GM23338 (cell line): ENCODE data around the gene CPAMD8. TPM values are rescaled to one million over a fixed set of nuclear protein-coding genes. Genes with fewer than 3 reads are reported as not detected.

Experiments
- ATAC-seq: fragments of 200-7000 bp; cut with Tn5 transposase; 3 replicates; pipeline ENCODE4 v1.9.1; 2020
- DNase-seq: peaks from one replicate; pipeline ENCODE4 v3.0.0-alpha.2; 2015; ENCODE audit warnings: low spot score
- H2AFZ ChIP-seq: fragments of 200-600 bp; sonication (generic); 2 replicates; pipeline ENCODE4 v1.8.0; 2016; ENCODE audit warnings: antibody characterized with exemption, mild to moderate bottlenecking, moderate library complexity
- H3F3A ChIP-seq: fragments of 200-600 bp; sonication (generic); replicated peaks from 2 replicates; pipeline ENCODE4 v1.8.0; 2017; ENCODE audit warnings: antibody characterized with exemption, mixed run types, low read depth
- H3K27ac ChIP-seq: fragments of 200-600 bp; sonication (generic); 2 replicates; pipeline ENCODE4 v1.6.1; 2016; ENCODE audit warnings: low read depth
- H3K27me3 ChIP-seq: fragments of 200-600 bp; sonication (generic); 2 replicates; pipeline ENCODE4 v1.8.0; 2016; ENCODE audit warnings: mild to moderate bottlenecking, mixed run types, moderate library complexity; ENCODE audit not compliant: insufficient read depth
- H3K36me3 ChIP-seq: fragments of 200-600 bp; sonication (generic); 2 replicates; pipeline ENCODE4 v1.8.0; 2016; ENCODE audit warnings: mild to moderate bottlenecking; ENCODE audit not compliant: insufficient read depth
- H3K4me1 ChIP-seq: fragments of 200-600 bp; sonication (generic); 2 replicates; pipeline ENCODE4 v1.8.0; 2016; ENCODE audit warnings: mild to moderate bottlenecking, moderate library complexity; ENCODE audit not compliant: insufficient read depth
- H3K4me2 ChIP-seq: fragments of 200-600 bp; sonication (generic); 2 replicates; pipeline ENCODE4 v1.7.1; 2017; ENCODE audit warnings: mixed run types
- H3K4me3 ChIP-seq: fragments of 200-600 bp; sonication (generic); 2 replicates; pipeline ENCODE4 v1.6.1; 2016; ENCODE audit warnings: mixed run types
- H3K79me2 ChIP-seq: fragments of 200-600 bp; sonication (generic); replicated peaks from 2 replicates; pipeline ENCODE4 v1.8.0; 2017; ENCODE audit warnings: mild to moderate bottlenecking; ENCODE audit not compliant: insufficient read depth
- H3K9me2 ChIP-seq: fragments of 200-600 bp; sonication (generic); 2 replicates; pipeline ENCODE4 v1.8.0; 2017; ENCODE audit not compliant: insufficient read depth
- H4K20me1 ChIP-seq: fragments of 200-600 bp; sonication (generic); replicated peaks from 2 replicates; pipeline ENCODE4 v1.8.0; 2017; ENCODE audit warnings: mild to moderate bottlenecking; ENCODE audit not compliant: insufficient read depth
- H3K27ac Mint-ChIP-seq: 2 replicates; pipeline ENCODE4 v1.8.0; 2020; ENCODE audit warnings: inconsistent platforms, mild to moderate bottlenecking, moderate library complexity, mixed read lengths
- H3K27me3 Mint-ChIP-seq: 3 replicates; pipeline ENCODE4 v1.8.0; 2022; ENCODE audit warnings: low read depth, mild to moderate bottlenecking, moderate library complexity, mixed read lengths, inconsistent platforms; ENCODE audit not compliant: insufficient read depth, poor library complexity
- H3K36me3 Mint-ChIP-seq: 3 replicates; pipeline ENCODE4 v1.8.0; 2021; ENCODE audit warnings: low read depth, mild to moderate bottlenecking, inconsistent platforms, moderate library complexity, mixed read lengths
- H3K4me1 Mint-ChIP-seq: 3 replicates; pipeline ENCODE4 v1.8.0; 2020; ENCODE audit warnings: mild to moderate bottlenecking, inconsistent platforms, mixed read lengths
- H3K4me3 Mint-ChIP-seq: 3 replicates; pipeline ENCODE4 v1.8.0; 2021; ENCODE audit warnings: moderate library complexity, mild to moderate bottlenecking, inconsistent platforms, mixed read lengths
- H3K9me3 Mint-ChIP-seq: 3 replicates; pipeline ENCODE4 v1.8.0; 2020; ENCODE audit warnings: moderate library complexity, mild to moderate bottlenecking, inconsistent platforms, mixed read lengths
- CREB1 ChIP-seq: fragments of 250-450 bp; sonication (Bioruptor Pico); IDR thresholded peaks from 2 replicates; pipeline ENCODE4 v1.5.0; 2020; ENCODE audit warnings: low read depth, mild to moderate bottlenecking, moderate library complexity
- EZH2 ChIP-seq: fragments of 200-600 bp; sonication (generic); IDR thresholded peaks from one replicate; pipeline ENCODE4 v1.8.0; 2017; ENCODE audit warnings: antibody characterized with exemption, mild to moderate bottlenecking, low read depth; ENCODE audit not compliant: unreplicated experiment
- EZH2phosphoT487 ChIP-seq: fragments of 200-600 bp; sonication (generic); IDR thresholded peaks from one replicate; pipeline ENCODE4 v1.8.1; 2018; ENCODE audit warnings: antibody characterized with exemption; ENCODE audit not compliant: unreplicated experiment
- JUNB ChIP-seq: IDR thresholded peaks from one replicate; pipeline ENCODE4 v1.6.1; 2016; ENCODE audit warnings: antibody characterized with exemption; ENCODE audit not compliant: unreplicated experiment
- NANOG ChIP-seq: IDR thresholded peaks from 2 replicates; pipeline ENCODE4 v1.6.1; 2016; ENCODE audit warnings: antibody characterized with exemption, borderline replicate concordance
- POLR2AphosphoS5 ChIP-seq: IDR thresholded peaks from 2 replicates; pipeline ENCODE4 v1.6.1; 2016; ENCODE audit warnings: antibody characterized with exemption, low read depth
- STAT1 ChIP-seq: IDR thresholded peaks from one replicate; pipeline ENCODE4 v1.6.1; 2016; ENCODE audit warnings: antibody characterized with exemption; ENCODE audit not compliant: unreplicated experiment
- ZNF114 ChIP-seq: fragments of 250-450 bp; sonication (Bioruptor Pico); IDR thresholded peaks from 2 replicates; pipeline ENCODE4 v1.5.0; 2020; ENCODE audit warnings: mild to moderate bottlenecking, moderate library complexity
- ZNF331 ChIP-seq: fragments of 250-450 bp; sonication (Bioruptor Pico); IDR thresholded peaks from 2 replicates; pipeline ENCODE4 v1.5.0; 2020; ENCODE audit warnings: low read depth, mild to moderate bottlenecking, moderate library complexity
- polyA plus RNA-seq: library from polyadenylated mRNA; unstranded; fragments of >200 nt; fragmentation: Nextera tagmentation; extraction: Ambion mirVana; gene quantifications from 2 replicates; pipeline ENCODE4 v1.2.1, GENCODE V29; 2016
- total RNA-seq: library from RNA; depleted of rRNA; stranded (reverse); fragments of >200 nt; shearing (Covaris generic); gene quantifications from 2 replicates; pipeline ENCODE4 v1.2.3, GENCODE V29; 2014
- TF ChIP-seq, protein P1 (sequence below): IDR thresholded peaks from one replicate; pipeline ENCODE4 v1.6.1; 2018; ENCODE audit warnings: antibody characterized with exemption; ENCODE audit not compliant: unreplicated experiment
- TF ChIP-seq, protein P2 (sequence below), 2 experiments: fragments of 200-600 bp in 1 of 2; sonication (generic) in 1 of 2; conservative IDR thresholded peaks; 2 replicates each; pipeline versions ENCODE4 v1.5.1 to v1.6.1; 2016 to 2017; ENCODE audit warnings: antibody characterized with exemption in 2 of 2, low read depth in 2 of 2, mild to moderate bottlenecking in 2 of 2, moderate library complexity in 1 of 2
- TF ChIP-seq, protein P3 (sequence below): fragments of 250-450 bp; sonication (Bioruptor Pico); IDR thresholded peaks from 2 replicates; pipeline ENCODE4 v1.5.0; 2020; ENCODE audit warnings: mild to moderate bottlenecking, moderate library complexity
- TF ChIP-seq, protein P4 (sequence below): IDR thresholded peaks from 2 replicates; pipeline ENCODE4 v1.6.1; 2016; ENCODE audit warnings: antibody characterized with exemption

Gene CPAMD8
- total and polyA plus RNA-seq, 2 experiments from 2014 or later: 4.4 to 11.8 TPM

DNA sequence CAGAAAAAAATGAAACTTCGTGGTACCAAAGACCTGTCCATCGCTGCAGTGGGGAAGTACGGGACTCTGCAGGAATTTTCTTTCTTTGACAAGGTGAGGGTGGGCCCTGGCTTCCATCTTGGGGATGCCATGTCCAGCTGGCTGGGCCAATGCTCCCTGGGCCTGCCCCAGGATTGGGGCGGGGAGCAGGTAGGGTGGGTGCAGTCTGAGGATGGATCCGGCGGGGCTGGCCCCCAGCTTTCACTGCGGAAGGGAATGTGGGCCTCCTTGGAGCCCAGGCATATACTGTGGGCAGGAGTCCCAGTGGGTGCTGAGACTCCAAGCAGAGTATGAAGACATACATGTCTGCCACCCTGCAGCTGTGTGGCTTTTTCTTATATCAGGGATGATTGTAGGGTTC lies 173.5 kb downstream of the CPAMD8 start:
- H3K4me3 Mint-ChIP-seq: no peak overlapping the region
- no peak overlapping the region for H3K27ac ChIP-seq
- H3K4me3 ChIP-seq: no peak overlapping the region
- ATAC-seq (no peak), DNase-seq (no peak)
- H3K4me1 Mint-ChIP-seq: no peaks in the 10 kb centered on the region
- no peaks in the 10 kb centered on the region for H3K9me2 ChIP-seq
- no peak overlapping the region for H2AFZ ChIP-seq
- H3F3A ChIP-seq: no peaks in the 10 kb centered on the region
- no peaks in the 10 kb centered on the region for H3K4me1 ChIP-seq
- H3K9me3 Mint-ChIP-seq: no peaks in the 10 kb centered on the region
- TF ChIP-seq POLR2AphosphoS5: no peak
- no peak for TF ChIP-seq JUNB
- TF ChIP-seq, protein P1, sequence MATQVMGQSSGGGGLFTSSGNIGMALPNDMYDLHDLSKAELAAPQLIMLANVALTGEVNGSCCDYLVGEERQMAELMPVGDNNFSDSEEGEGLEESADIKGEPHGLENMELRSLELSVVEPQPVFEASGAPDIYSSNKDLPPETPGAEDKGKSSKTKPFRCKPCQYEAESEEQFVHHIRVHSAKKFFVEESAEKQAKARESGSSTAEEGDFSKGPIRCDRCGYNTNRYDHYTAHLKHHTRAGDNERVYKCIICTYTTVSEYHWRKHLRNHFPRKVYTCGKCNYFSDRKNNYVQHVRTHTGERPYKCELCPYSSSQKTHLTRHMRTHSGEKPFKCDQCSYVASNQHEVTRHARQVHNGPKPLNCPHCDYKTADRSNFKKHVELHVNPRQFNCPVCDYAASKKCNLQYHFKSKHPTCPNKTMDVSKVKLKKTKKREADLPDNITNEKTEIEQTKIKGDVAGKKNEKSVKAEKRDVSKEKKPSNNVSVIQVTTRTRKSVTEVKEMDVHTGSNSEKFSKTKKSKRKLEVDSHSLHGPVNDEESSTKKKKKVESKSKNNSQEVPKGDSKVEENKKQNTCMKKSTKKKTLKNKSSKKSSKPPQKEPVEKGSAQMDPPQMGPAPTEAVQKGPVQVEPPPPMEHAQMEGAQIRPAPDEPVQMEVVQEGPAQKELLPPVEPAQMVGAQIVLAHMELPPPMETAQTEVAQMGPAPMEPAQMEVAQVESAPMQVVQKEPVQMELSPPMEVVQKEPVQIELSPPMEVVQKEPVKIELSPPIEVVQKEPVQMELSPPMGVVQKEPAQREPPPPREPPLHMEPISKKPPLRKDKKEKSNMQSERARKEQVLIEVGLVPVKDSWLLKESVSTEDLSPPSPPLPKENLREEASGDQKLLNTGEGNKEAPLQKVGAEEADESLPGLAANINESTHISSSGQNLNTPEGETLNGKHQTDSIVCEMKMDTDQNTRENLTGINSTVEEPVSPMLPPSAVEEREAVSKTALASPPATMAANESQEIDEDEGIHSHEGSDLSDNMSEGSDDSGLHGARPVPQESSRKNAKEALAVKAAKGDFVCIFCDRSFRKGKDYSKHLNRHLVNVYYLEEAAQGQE: no peak
- TF ChIP-seq STAT1: no peak
- no peak for TF ChIP-seq ZNF114 (CRISPR knock-in tag)
- TF ChIP-seq EZH2: no peak
- TF ChIP-seq, protein P2, sequence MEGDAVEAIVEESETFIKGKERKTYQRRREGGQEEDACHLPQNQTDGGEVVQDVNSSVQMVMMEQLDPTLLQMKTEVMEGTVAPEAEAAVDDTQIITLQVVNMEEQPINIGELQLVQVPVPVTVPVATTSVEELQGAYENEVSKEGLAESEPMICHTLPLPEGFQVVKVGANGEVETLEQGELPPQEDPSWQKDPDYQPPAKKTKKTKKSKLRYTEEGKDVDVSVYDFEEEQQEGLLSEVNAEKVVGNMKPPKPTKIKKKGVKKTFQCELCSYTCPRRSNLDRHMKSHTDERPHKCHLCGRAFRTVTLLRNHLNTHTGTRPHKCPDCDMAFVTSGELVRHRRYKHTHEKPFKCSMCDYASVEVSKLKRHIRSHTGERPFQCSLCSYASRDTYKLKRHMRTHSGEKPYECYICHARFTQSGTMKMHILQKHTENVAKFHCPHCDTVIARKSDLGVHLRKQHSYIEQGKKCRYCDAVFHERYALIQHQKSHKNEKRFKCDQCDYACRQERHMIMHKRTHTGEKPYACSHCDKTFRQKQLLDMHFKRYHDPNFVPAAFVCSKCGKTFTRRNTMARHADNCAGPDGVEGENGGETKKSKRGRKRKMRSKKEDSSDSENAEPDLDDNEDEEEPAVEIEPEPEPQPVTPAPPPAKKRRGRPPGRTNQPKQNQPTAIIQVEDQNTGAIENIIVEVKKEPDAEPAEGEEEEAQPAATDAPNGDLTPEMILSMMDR (conservative IDR thresholded peaks at IDR 0.05; ENCODE audit: low read depth in 2 of 2): no peak
- no peak for TF ChIP-seq NANOG
- no peak for TF ChIP-seq ZNF331 (CRISPR knock-in tag)
- TF ChIP-seq, protein P3, sequence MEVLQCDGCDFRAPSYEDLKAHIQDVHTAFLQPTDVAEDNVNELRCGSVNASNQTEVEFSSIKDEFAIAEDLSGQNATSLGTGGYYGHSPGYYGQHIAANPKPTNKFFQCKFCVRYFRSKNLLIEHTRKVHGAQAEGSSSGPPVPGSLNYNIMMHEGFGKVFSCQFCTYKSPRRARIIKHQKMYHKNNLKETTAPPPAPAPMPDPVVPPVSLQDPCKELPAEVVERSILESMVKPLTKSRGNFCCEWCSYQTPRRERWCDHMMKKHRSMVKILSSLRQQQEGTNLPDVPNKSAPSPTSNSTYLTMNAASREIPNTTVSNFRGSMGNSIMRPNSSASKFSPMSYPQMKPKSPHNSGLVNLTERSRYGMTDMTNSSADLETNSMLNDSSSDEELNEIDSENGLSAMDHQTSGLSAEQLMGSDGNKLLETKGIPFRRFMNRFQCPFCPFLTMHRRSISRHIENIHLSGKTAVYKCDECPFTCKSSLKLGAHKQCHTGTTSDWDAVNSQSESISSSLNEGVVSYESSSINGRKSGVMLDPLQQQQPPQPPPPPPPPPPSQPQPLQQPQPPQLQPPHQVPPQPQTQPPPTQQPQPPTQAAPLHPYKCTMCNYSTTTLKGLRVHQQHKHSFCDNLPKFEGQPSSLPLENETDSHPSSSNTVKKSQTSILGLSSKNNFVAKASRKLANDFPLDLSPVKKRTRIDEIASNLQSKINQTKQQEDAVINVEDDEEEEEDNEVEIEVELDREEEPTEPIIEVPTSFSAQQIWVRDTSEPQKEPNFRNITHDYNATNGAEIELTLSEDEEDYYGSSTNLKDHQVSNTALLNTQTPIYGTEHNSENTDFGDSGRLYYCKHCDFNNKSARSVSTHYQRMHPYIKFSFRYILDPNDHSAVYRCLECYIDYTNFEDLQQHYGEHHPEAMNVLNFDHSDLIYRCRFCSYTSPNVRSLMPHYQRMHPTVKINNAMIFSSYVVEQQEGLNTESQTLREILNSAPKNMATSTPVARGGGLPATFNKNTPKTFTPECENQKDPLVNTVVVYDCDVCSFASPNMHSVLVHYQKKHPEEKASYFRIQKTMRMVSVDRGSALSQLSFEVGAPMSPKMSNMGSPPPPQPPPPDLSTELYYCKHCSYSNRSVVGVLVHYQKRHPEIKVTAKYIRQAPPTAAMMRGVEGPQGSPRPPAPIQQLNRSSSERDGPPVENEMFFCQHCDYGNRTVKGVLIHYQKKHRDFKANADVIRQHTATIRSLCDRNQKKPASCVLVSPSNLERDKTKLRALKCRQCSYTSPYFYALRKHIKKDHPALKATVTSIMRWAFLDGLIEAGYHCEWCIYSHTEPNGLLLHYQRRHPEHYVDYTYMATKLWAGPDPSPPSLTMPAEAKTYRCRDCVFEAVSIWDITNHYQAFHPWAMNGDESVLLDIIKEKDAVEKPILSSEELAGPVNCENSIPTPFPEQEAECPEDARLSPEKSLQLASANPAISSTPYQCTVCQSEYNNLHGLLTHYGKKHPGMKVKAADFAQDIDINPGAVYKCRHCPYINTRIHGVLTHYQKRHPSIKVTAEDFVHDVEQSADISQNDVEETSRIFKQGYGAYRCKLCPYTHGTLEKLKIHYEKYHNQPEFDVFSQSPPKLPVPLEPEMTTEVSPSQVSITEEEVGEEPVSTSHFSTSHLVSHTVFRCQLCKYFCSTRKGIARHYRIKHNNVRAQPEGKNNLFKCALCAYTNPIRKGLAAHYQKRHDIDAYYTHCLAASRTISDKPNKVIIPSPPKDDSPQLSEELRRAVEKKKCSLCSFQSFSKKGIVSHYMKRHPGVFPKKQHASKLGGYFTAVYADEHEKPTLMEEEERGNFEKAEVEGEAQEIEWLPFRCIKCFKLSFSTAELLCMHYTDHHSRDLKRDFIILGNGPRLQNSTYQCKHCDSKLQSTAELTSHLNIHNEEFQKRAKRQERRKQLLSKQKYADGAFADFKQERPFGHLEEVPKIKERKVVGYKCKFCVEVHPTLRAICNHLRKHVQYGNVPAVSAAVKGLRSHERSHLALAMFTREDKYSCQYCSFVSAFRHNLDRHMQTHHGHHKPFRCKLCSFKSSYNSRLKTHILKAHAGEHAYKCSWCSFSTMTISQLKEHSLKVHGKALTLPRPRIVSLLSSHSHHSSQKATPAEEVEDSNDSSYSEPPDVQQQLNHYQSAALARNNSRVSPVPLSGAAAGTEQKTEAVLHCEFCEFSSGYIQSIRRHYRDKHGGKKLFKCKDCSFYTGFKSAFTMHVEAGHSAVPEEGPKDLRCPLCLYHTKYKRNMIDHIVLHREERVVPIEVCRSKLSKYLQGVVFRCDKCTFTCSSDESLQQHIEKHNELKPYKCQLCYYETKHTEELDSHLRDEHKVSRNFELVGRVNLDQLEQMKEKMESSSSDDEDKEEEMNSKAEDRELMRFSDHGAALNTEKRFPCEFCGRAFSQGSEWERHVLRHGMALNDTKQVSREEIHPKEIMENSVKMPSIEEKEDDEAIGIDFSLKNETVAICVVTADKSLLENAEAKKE (CRISPR knock-in tag): no peak
- TF ChIP-seq CREB1 (CRISPR knock-in tag): no peak
- TF ChIP-seq, protein P4, sequence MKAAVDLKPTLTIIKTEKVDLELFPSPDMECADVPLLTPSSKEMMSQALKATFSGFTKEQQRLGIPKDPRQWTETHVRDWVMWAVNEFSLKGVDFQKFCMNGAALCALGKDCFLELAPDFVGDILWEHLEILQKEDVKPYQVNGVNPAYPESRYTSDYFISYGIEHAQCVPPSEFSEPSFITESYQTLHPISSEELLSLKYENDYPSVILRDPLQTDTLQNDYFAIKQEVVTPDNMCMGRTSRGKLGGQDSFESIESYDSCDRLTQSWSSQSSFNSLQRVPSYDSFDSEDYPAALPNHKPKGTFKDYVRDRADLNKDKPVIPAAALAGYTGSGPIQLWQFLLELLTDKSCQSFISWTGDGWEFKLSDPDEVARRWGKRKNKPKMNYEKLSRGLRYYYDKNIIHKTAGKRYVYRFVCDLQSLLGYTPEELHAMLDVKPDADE: no peak
- no peak for TF ChIP-seq EZH2phosphoT487
- H3K79me2 ChIP-seq: 0 out of 2 replicates have a peak, but pooled peaks cover 6% of the 10 kb centered on the region
- H3K27me3 Mint-ChIP-seq: peaks cover 11% of the 10 kb centered on the region
- H3K27me3 ChIP-seq: no peaks in the 10 kb centered on the region
- H3K27ac Mint-ChIP-seq: no peak overlapping the region
- H3K4me2 ChIP-seq: no peak overlapping the region
- peaks cover 27% of the 10 kb centered on the region for H3K36me3 ChIP-seq
- 0 out of 2 replicates have a peak, but pooled peaks cover 4% of the 10 kb centered on the region for H4K20me1 ChIP-seq
- H3K36me3 Mint-ChIP-seq: peaks cover 73% of the 10 kb centered on the region
